ENCODE results near the gene ZNF81. TPM values are rescaled to one million over a fixed set of nuclear protein-coding genes. Genes with fewer than 3 reads are reported as not detected.

Gene ZNF81
- total and polyA plus RNA-seq, 10 donors, result 1.2 to 17.1 (median 12.9) TPM

DNA sequence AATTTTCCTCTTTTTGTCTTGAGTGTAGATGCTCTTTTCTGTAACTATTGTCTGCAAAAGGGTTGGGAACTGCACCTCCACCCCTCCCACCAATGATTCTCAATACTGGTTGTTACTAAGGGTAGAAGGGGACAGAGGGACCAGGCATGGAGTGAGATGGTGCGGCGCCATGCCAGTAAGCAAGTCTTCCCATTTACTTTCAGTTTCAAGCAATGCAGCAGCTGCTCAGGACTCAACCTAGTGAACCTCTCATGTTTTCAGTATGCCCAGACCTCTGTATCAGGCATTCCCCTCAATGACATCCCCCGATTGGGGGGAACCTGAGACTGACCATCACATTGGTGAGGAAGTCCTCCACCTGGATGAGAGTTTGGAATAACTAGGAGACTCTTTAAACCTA lies 41.5 kb downstream of the ZNF81 start:
- 86 to 100% (median 94%) methylated on average over 3 of the region's 3 CpGs for WGBS, 5 donors
- Histone ChIP-seq H3K4me1 (no peaks in the 10 kb centered on the region), H3K27ac (no peak overlapping the region), H3K4me3 (no peak overlapping the region), H3K36me3 (peaks cover 0 to 29% (median 0%) of the 10 kb centered on the region in 6 donors), H3K27me3 (replicated peaks in 1 of 7) (no peaks in the 10 kb centered on the region), H3K9me3 (peaks cover 0 to 14% (median 5%) of the 10 kb centered on the region in 8 donors)
- TF ChIP-seq POLR2AphosphoS5 (IDR thresholded peaks at IDR 0.05) (no peak), POLR2A (IDR thresholded peaks at IDR 0.05) (no peak)
- TF ChIP-seq, protein P1, sequence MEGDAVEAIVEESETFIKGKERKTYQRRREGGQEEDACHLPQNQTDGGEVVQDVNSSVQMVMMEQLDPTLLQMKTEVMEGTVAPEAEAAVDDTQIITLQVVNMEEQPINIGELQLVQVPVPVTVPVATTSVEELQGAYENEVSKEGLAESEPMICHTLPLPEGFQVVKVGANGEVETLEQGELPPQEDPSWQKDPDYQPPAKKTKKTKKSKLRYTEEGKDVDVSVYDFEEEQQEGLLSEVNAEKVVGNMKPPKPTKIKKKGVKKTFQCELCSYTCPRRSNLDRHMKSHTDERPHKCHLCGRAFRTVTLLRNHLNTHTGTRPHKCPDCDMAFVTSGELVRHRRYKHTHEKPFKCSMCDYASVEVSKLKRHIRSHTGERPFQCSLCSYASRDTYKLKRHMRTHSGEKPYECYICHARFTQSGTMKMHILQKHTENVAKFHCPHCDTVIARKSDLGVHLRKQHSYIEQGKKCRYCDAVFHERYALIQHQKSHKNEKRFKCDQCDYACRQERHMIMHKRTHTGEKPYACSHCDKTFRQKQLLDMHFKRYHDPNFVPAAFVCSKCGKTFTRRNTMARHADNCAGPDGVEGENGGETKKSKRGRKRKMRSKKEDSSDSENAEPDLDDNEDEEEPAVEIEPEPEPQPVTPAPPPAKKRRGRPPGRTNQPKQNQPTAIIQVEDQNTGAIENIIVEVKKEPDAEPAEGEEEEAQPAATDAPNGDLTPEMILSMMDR (IDR thresholded peaks at IDR 0.05 in 8 of 11, conservative IDR thresholded peaks at IDR 0.05 in 3 of 11), result no peak
- intact Hi-C loops (cut with DNase I; ENCODE audit: low total_unique reads), result no loop called here
- DNase-seq, result no peak

DNA sequence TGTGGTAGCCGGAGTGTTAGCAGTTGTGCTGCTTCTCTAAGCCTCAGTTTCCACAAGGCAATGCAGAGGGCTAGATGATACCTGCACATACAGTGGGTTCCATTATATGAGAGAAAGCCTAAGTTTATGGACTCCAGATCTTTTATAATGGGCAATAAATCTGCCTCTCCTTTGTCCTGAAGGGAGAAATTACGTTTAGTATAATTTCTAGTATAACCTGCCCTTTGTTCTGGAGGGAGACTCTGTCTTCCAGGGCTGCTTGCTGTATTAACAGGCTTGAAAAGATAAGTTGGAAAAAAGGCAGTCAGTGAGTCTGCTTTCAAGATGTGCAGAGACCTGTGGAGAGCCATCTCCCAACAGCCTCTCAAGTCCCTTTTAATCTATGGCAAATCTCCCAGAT lies 42.8 kb downstream of the ZNF81 start:
- no peak overlapping the region for H3K27ac ChIP-seq
- intact Hi-C loops (cut with DNase I; ENCODE audit: low total_unique reads), result no loop called here
- H3K36me3 ChIP-seq, result peaks cover 0 to 20% (median 0%) of the 10 kb centered on the region in 6 donors
- DNase-seq, result no peak
- no peaks in the 10 kb centered on the region for H3K27me3 ChIP-seq (replicated peaks in 1 of 7)
- 59 to 97% (median 94%) methylated on average over 2 of the region's 2 CpGs for WGBS, 5 donors
- H3K4me1 ChIP-seq, result no peaks in the 10 kb centered on the region
- no peak for TF ChIP-seq POLR2AphosphoS5 (IDR thresholded peaks at IDR 0.05)
- TF ChIP-seq, protein P1 (IDR thresholded peaks at IDR 0.05 in 8 of 11, conservative IDR thresholded peaks at IDR 0.05 in 3 of 11), result no peak
- TF ChIP-seq POLR2A (IDR thresholded peaks at IDR 0.05), result no peak
- H3K9me3 ChIP-seq, result peaks cover 0 to 5% (median 0%) of the 10 kb centered on the region in 8 donors
- no peak overlapping the region for H3K4me3 ChIP-seq

DNA sequence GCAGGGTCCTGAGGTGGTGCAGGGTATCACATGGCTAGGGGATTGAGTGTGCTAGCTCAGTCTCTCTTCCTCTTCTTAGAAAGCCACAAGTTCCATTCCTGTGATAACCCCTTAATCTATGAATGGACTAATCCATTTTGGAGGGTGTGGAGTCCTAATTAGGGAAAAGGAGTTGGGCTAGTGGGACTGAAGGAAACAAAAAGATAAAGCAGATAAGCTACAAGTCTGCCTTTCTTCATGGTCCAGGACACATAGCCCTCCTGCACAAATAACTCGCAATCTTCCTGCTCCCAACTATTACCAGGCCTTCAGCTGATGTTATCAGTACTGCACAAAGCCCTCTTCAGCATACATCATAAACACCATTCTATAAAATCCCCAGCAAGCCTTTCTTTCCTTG lies 44.2 kb downstream of the ZNF81 start:
- intact Hi-C loops (cut with DNase I; ENCODE audit: low total_unique reads), result no loop called here
- peaks cover 0 to 5% (median 0%) of the 10 kb centered on the region in 8 donors for H3K9me3 ChIP-seq
- no peak for DNase-seq
- H3K4me3 ChIP-seq, result no peak overlapping the region
- no peak overlapping the region for H3K27ac ChIP-seq
- H3K27me3 ChIP-seq (replicated peaks in 1 of 7), result no peaks in the 10 kb centered on the region
- H3K4me1 ChIP-seq, result no peaks in the 10 kb centered on the region
- WGBS, 5 donors, result 67 to 100% (median 90%) methylated on average over 1 of the region's 1 CpG
- TF ChIP-seq POLR2AphosphoS5 (IDR thresholded peaks at IDR 0.05) (no peak), POLR2A (IDR thresholded peaks at IDR 0.05) (no peak)
- TF ChIP-seq, protein P1 (IDR thresholded peaks at IDR 0.05 in 8 of 11, conservative IDR thresholded peaks at IDR 0.05 in 3 of 11), result no peak
- H3K36me3 ChIP-seq, result peaks cover 0 to 14% (median 0%) of the 10 kb centered on the region in 6 donors

DNA sequence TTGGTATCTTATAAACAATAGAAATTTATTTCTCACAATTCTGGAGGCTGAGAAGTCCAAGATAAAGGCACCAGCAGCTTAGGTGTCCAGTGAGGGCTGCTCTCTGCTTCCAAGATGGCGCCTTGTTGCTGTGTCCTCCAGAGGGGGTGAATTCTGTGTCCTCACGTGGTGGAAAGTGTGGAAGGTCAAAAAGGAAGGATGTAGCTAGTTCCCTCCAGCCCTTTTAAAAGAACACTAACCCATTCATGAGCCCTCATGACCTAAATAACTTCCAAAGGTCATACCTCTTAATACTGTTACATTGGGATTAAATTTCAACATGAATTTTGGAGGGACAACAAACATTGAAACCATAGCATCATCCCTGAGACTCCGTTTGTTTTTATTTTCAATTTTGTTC lies 48.8 kb downstream of the ZNF81 start:
- Histone ChIP-seq H3K9me3 (no peaks in the 10 kb centered on the region), H3K36me3 (peaks cover 0 to 33% (median 4%) of the 10 kb centered on the region in 6 donors), H3K27ac (no peak overlapping the region), H3K27me3 (replicated peaks in 1 of 7) (no peaks in the 10 kb centered on the region), H3K4me3 (no peak overlapping the region), H3K4me1 (no peaks in the 10 kb centered on the region)
- intact Hi-C loops (cut with DNase I; ENCODE audit: low total_unique reads), result no loop called here
- TF ChIP-seq POLR2A (IDR thresholded peaks at IDR 0.05) (no peak), POLR2AphosphoS5 (IDR thresholded peaks at IDR 0.05) (no peak)
- TF ChIP-seq, protein P1 (IDR thresholded peaks at IDR 0.05 in 8 of 11, conservative IDR thresholded peaks at IDR 0.05 in 3 of 11), result no peak
- WGBS, 5 donors, result 63 to 84% (median 80%) methylated on average over 3 of the region's 3 CpGs
- DNase-seq, result no peak

All from spleen (tissue), 11 donors.